ENCODE data around the gene OR6C2. TPM values are rescaled to one million over a fixed set of nuclear protein-coding genes. Genes with fewer than 3 reads are reported as not detected.
"Not testable (repeated sequence)": the region's sequence is repeated elsewhere in the genome, so short reads cannot be mapped to it uniquely, and the experiment has no call there.

The OR6C2 gene
- not detected for total RNA-seq

DNA sequence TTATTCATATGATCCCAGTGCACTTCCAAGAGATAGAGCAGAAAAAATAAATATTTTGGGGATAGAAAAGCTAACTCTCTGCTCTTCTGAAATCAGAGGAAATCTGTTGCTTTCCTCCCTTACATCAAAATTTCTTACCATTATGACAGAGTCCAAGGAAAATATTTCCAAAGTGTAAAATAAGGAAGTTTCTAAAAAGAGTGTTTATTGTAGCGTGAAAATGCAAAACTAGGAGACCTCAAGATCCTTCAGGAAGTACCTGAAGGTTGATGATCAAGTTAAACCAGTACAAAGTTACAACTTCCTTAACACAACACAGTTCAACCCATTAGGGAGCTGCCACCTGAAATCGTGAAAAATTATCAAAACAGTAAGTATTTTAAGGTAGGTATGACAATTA is at the start of gene OR6C2:
TSS of gene OR6C2 (plus strand) at position 301 of the 400 bp plus-strand sequence. CDS start 8,138 bp downstream, outside the sequence.
- DNase-seq = no peak

DNA sequence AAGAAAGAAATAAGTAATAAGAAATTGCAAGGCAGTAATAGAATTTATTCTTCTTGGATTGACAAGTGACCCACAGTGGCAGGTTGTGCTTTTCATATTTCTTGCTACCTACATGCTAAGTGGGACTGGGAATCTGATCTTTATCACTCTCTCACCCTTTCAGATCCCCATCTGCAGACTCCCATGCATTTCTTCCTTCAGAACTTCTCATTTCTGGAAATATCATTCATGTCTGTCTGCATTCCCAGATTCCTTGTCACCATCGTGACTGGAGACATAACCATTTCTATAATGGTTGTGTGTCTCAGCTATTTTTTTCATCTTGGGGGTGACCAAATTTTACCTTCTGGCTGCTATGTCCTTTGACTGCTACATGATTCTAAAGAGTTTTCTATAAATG is 47.5 kb upstream of the OR6C2 start:
- DNase-seq = no peak

DNA sequence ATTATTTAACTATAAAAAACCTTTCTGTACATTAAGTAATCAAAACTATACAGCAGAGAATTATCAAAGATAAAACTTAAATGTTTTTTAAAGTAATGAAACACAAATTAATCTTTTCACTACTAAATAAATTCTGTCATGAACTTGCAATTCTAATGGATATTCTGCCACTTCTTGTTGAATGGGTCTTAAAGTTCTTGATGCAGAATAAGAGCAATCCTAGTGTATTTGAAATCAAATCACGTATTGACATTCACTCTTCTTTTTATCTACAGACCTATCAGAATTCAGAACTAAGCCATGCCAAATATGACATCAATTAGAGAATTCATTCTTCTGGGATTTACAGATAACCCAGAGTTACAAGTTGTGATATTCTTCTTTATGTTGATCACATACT is 43.6 kb upstream of the OR6C2 start, which contains the start of gene OR6C65:
TSS of gene OR6C65 (plus strand) at position 301 of the 400 bp plus-strand sequence. CDS start at position 301, 0 bp downstream.
- DNase-seq = no peak

DNA sequence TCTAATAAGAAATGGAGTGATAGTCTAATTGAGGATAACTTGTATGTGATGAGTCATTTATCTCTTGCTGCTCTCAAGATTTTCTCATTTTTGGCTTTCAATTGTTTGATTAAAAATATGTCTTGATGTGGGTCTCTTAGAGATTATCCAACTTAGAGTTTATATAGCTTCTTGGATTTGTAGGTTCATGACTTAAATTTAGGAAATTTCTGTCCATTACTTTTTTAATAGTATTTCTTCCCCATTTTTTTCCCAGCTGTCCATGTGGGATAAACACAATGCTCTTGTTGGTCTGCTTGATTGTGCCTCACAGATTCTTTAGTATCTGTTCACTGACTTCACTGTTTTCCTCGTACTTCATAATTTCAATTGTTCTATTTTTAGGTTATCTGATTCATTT is 36.0 kb upstream of the OR6C2 start:
- DNase-seq = no peak

DNA sequence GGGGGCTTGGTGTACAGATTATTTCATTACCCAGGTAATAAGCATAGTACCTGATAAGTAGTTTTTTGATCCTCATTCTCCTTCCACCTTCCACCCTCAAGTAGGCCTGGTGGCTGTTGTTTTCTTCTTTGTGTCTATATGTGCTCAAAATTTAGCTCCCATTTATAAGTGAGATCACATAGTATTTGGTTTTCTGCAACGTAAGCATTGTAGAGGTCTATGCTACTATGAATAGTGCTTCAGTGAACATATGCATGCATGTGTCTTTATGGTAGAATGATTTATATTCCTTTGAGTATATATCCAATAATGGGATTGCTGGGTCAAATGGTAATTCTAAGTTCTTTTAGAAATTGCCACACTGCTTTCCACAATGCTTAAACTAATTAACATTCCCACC is 34.7 kb upstream of the OR6C2 start:
- not testable (repeated sequence) for DNase-seq

DNA sequence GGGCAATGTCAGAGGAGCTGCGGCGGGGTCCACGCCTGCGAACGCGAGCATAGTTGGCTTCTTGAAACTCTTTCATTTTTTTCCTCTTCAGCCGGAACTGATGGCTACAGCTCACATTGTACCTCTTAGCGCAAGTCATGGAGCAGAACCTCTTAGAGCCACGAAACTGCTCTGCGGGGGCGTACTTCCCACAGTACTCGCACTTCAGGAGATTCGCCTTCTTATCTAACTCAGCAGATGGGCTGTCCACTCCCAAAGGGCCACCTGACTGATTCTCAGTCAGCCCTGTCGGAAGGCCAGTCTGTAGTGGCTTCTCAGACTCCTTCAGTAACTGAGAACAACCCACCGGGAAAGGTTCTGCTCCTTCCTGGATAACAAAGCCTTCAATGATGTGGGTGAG is 31.7 kb upstream of the OR6C2 start:
- DNase-seq = not testable (repeated sequence)

DNA sequence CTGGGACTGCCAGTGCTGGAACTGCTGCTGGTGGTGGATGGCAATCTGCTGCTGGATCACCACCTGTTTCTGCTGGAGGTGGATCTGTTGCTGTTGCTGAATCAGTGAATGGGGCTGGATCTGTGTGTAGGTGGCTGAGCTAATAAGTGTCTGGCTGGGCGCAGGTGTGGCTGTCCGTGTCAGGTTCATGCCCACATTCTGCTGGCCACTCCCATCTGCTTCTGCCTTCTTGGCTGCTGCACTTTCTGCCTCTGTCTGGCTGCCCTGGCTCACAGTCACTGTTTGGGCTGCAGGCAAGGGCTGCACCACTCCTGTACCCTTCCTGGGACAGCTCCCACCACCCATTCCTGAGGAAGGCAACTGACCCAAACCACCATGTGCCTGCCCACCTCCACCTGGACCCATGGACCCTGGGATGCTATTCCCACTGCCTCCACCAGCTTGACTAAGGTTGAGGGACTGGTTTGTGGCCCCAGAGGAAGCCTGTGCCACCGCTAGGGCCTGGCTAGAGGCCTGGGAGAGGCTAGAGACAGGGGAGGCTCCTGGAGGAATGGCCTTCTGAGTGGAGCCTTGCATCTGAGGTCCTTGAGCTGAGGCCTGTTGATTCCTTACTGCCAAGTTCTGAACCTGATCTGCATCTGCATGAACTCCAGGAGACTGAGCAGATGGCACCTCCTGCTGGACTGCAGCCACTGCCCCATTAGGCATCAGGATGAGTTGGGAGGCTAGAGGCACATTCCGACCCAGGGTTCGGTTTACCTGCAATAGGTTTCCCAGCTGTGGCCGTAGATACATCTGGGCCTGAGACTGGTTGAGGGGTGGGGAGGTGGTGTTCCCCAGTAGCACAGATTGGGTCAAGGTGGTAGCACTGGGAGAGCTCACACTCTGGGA is 30.1 kb upstream of the OR6C2 start:
- DNase-seq = not testable (repeated sequence)

DNA sequence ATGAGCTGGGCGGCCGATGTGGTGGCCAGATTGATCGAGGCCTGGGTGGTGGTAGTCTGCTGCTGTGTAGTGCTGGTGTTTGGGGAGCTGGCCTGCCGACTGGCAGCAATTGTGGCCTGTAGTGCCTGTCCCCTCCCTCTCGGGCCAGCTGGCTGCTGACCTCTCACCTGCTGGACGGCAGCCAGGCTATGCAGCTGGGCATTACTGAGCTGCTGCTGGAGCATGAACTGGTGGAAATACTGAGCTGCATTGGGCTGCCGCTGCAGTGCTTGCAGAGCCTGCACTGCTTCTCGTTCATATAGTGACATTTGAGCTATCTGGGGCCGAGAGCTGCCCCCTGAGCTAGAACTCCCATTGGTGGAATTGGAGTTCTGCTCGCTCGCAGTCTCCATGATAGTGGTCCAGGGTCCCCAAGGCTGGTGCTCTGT is 29.5 kb upstream of the OR6C2 start:
- DNase-seq = not testable (repeated sequence)

DNA sequence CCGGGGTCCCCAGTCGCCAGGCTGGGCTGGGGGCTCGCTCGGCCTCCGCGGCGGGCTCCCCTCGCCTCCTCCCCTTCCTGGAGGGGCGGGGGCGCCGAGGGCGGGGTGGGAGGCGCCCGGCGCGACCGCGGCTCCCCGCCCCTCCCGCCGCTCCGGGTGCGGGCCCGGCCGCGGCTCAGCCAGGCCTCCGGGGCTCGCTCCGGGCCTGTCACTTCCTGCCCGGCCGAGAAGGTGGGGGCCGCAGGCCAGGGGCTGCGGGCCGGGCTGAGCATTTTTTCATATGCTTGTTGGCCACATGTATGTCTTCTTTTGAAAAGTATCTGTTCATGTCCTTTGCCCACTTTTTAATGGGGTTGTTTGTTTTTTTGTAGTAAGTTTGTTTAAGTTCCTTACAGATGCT is 29.0 kb upstream of the OR6C2 start:
- not testable (repeated sequence) for DNase-seq

DNA sequence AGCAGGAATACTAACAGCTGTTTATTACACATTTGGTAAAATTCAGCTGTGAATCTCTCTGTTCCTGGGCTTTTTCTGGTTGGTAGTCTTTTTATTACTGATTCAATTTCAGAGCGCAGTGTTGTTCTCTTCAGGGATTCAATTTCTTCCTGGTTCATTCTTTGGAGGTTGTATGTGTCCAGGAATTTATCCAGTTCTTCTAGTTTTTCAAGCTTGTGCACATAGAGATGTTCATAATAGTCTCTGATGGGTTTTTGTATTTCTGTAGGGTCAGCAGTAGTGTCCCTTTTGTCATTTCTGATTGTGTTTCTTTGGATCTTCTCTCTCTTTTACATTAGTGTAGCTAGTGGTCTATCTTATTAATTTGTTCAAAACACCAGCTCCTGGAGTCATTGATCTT is 26.9 kb upstream of the OR6C2 start:
- no peak for DNase-seq

DNA sequence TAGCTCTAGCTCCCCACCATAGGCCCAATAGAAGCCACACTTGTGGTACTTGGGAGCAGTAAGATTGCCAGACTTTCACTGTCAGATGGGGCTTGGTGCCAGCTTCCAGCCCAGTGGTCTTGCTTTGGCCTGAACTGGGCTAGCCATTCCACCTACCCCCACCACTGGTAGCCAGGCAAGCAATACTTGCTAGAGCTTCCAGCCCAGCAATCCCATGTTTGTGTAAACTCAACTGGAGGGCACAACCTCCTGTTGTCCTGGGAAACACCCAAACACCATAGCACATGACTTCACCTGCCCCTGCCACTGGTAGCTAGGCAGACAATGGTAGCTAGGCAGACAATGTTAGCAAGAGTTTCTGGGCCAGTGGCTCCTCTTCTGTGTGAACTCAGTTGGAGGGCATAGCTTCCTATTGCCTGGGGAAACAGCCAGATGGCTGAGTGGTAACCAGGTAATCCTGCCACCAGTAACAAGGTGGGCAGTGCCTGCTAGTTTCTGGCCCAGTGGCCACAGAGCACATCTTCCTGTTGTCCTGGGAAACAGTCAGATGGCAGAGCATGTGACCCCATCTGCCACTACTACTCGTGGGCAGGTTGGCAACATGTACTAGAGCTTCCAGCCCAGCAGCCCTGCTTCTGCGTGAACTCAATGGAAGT is 23.4 kb upstream of the OR6C2 start:
- DNase-seq = no peak

DNA sequence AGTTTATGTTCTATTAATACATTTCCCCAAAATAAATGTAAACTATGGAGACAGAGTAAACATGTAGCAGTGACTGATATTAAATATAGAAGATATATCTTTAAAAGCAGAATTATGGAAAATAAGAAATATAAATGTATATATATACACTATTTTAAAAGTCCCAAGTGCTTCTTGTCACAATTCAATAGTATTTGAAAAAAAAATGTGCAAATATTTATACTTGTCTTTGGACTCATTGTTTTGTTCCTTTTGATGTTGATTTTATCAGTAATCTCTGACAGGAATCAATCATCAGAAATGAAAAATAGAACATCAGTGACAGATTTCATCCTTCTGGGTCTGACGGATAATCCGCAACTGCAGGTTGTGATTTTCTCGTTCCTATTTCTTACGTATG is 17.9 kb upstream of the OR6C2 start, which contains the start of gene OR6C76:
TSS of gene OR6C76 (plus strand) at position 301 of the 400 bp plus-strand sequence. CDS start at position 301, 0 bp downstream.
- DNase-seq = no peak

DNA sequence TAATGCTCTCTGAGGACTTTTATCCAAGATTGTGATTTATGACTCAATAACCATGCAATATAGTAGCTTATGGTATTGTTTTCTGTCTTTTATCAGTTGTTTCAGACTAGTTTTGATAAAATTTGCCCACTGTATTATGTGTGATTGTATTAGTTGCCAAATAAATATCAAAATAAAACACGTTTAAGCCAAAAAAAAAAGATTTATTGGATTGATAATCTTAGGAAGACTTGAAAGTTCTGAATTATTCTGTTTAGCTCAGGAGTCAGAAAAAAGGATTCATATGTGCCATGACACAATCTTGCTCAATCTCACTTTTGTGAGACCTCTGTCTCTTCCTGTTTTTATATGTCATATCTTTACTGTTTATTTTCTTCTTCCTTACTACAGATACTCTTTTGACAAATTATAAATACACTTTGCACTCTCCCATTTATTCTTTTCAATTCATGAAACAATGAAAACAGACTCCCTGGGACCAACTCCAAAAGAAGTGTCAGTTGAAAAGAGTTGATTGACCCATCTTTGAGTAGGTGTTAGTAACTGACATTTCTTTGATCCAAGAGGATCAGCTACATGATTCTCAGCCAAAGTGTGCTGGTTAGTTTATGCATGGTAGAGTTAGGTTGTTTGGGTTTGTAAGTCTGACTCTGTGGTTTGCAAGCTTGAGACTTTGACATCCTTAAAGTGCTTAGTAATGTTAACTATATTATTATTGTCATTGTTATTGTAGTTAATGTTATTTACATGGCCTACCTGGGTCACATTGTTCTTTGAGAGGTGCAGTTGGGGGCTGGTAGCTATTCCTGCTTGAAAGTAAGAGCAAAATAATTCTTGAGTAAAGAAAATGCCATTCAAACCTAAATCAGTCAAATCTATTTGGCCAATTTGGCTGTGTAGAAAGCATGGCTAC is 15.3 kb upstream of the OR6C2 start:
- DNase-seq = no peak

DNA sequence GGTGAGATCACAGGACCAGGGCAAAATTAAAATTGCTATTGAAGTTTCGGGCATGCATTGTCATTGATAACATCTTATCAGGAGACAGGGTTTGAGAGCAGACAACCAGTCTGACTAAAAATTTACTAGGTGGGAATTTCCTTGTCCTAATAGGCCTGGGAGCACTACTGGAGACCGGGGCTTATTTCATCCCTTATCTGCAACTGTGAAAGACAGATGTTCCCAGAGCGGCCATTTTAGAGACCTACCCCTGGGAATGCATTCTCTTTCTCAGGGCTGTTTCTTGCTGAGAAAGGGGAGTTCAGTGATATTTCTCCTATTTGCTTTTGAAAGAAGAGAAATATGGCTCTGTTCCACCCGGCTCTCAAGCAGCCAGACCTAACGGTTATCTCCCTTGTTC is 2.6 kb upstream of the OR6C2 start:
- DNase-seq = not testable (repeated sequence)

DNA sequence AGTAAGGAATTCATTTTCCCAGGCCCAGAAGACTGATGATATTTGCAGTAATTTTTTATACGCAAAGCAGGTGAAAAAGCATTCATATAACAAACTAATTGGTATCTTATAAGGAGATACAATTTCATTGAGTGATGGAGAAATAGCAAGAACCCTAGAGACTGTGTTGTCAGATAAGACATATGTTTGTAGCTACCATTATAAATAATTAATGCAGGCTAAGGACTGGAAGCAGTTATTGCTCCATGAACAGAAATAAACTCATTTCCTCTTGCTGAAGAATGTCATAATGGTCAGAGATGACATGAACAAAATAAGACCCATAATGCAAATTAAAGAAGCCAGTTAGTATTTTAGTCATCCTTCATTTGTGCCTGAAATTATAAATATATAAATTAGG is 1.5 kb downstream of the OR6C2 start:
- no peak for DNase-seq

DNA sequence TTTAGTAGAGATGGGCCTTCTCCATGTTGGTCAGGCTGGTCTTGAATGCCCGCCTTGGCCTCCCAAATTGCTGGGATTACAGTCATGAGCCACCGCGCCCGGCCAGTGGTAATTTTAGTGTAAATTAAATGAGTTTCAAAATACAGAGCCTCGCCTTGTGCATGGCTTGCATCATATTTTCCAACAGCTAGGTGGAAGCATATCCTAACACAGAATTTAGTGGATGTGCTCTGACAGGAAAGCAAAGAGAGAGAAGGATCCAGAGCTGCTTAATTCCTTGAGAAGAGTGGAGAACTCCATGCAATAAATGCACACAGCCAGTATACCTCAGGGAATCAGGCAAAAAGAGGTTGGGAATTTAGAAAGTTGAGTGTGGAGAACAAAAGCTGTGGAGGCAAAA is 2.5 kb downstream of the OR6C2 start:
- DNase-seq = no peak

DNA sequence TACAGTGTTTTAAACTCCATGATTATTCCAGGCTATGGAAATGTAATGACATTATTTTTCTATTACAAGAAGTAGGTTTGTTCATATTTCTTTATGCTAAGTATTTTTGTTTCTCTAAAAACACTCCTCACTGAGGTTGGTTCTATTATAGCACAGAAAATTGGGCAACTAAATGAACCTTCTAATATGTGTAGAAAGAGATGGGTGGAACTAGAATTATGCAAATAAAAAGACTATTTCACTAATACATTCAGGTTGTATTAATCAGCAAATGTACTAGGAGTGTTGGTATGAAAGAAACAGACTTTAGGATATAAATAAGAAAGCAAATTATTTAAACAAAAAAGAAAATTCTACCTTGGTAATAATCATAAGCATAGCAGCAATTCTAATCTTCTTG is 4.9 kb downstream of the OR6C2 start:
- DNase-seq = no peak

DNA sequence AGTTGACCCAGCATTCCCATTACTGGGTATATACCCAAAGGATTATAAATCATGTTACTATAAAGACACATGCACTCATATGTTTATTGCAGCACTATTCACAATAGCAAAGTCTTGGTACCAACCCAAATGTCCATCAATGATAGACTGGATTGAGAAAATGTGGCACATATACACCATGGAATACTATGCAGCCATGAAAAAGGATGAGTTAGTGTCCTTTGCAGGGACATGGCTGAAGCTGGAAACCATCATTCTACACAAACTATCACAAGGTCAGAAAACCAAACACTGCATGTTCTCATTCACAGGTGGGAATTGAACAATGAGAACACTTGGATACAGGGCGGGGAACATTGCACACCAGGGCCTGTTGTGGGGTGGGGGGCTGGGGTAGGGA is 21.1 kb downstream of the OR6C2 start:
- DNase-seq = not testable (repeated sequence)

DNA sequence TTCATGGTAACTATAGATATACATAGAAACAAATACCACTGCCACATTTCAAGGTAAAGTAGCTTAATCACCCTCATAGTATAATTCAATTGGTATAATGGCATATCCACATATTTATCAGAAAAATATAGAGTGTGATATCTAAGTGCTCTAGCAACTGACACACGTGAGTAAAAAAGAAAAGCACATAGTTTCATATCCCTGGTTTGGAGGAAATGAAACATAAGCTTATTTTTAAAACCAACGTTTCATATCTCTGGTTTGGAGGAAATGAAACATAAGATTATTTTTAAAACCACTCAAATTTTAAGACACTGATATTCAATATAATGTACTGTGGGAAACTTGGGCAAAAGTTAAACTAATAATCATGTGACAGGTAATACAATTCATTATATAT is 24.0 kb downstream of the OR6C2 start:
- no peak for DNase-seq

DNA sequence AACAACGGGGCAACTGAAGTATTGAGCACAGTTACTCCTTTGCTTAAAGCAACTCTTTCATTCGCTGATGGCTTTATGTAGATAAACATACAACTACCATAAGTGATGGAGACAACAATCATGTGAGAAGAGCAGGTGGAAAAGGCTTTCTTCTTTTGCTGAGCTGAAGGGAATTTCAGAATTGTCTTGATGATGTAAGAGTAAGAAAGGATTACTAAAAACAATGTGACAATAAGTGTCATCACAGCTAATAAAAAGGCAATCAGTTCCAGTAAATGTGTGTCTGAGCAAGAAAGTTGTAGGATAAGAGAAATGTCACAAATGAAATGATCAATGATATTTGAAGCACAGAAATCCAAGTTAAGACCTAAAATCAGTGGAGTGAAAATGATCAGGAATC is 25.4 kb downstream of the OR6C2 start:
- DNase-seq = no peak

DNA sequence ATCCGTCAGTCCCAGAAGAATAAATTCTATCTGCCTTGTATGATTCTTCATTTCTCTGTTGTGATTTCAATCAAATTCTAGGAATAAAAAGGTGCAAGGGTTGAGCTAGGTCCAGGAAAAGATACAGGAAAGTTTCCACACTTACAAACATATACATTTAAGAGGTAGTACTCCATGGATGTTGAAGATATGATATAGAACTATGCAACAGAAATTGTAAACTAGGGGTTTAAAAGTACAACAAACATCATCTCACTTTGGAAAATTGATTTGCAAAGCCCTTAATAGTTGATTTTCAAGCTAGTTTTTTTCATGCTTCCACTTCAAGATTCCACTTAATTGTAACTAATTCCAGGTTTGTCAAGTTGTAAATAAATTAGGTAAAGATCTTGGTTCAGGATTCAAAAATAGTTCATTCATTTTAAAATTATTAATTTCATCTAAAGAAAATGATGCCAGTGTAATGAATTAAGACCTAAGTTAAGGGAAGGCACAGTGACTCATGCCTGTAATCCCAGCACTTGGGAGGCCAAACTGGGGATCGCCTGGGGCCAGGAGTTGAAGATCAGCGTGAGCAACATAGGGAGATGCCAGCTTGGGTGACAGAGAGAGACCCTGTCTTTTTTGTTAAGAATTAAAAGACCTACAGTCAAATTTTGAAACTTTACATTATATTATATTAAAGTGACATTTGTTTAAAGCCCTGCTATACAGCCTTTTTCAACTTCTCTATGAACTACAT is 26.4 kb downstream of the OR6C2 start, which contains the start of gene OR6C70:
TSS of gene OR6C70 (minus strand) at position 51 of the 742 bp plus-strand sequence. CDS start at position 51, 0 bp downstream.
- no peak for DNase-seq
